ENCODE results near the gene P2RY6. TPM values are rescaled to one million over a fixed set of nuclear protein-coding genes. Genes with fewer than 3 reads are reported as not detected.

P2RY6 gene
- total RNA-seq, 1 donor from 2014 or later: not detected

DNA sequence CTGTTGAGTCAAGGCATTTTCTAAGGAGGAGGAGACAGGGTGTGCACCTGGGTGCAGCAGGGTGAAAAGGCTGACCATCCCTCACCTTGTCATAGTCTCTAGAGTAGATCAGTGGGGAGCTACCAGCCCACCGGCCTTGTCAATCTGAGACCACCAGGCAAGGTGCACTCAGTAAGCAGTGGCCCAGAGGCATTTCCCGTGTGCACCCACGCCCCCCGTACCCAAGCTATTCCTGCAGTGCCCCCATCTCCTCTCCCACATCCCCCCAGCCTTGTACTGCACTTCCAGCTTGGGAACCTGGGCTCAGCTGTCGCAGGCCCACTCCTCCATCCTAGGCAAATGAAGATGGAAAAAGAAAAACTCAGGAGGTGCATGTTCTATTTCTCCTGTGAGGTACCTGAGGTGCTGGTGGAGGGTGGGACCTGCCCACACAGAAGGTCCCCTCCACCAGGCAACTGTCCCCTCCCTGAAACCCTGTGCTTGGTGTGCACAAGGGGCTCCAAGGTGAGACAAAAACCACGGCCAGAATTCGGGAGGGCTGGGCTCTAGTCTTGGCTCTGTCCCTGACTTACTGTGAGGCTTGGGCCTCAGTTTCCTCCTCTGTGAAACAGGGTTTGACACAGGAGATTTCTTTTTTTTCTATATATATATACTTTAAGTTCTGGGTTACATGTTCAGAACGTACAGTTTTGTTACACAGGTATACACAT is 45.7 kb upstream of the P2RY6 start:
- Mint-ChIP-seq H3K4me1 (ENCODE audit: unreplicated experiment) (no peaks in the 10 kb centered on the region), H3K27ac (ENCODE audit: unreplicated experiment) (no peak overlapping the region), H3K9me3 (ENCODE audit: unreplicated experiment) (no peaks in the 10 kb centered on the region), H3K27me3 (ENCODE audit: unreplicated experiment) (peaks cover 7% of the 10 kb centered on the region), H3K4me3 (ENCODE audit: unreplicated experiment) (no peak overlapping the region), H3K36me3 (ENCODE audit: unreplicated experiment) (no peaks in the 10 kb centered on the region)
- DNase-seq (ENCODE audit: extremely low spot score, unreplicated experiment): no peak
- TF ChIP-seq CTCF (IDR thresholded peaks at IDR 0.05): no peak

- Mint-ChIP-seq H3K4me3 (ENCODE audit: unreplicated experiment) (no peak overlapping the region), H3K27ac (ENCODE audit: unreplicated experiment) (no peak overlapping the region), H3K27me3 (ENCODE audit: unreplicated experiment) (peaks cover 4% of the 10 kb centered on the region), H3K4me1 (ENCODE audit: unreplicated experiment) (no peaks in the 10 kb centered on the region), H3K9me3 (ENCODE audit: unreplicated experiment) (no peaks in the 10 kb centered on the region), H3K36me3 (ENCODE audit: unreplicated experiment) (no peaks in the 10 kb centered on the region)
- TF ChIP-seq CTCF (IDR thresholded peaks at IDR 0.05): no peak
- DNase-seq (ENCODE audit: extremely low spot score, unreplicated experiment): no peak
Observed at GRCh38 chr11:73227571-73228211, 44.4 kb upstream of the P2RY6 start.

DNA sequence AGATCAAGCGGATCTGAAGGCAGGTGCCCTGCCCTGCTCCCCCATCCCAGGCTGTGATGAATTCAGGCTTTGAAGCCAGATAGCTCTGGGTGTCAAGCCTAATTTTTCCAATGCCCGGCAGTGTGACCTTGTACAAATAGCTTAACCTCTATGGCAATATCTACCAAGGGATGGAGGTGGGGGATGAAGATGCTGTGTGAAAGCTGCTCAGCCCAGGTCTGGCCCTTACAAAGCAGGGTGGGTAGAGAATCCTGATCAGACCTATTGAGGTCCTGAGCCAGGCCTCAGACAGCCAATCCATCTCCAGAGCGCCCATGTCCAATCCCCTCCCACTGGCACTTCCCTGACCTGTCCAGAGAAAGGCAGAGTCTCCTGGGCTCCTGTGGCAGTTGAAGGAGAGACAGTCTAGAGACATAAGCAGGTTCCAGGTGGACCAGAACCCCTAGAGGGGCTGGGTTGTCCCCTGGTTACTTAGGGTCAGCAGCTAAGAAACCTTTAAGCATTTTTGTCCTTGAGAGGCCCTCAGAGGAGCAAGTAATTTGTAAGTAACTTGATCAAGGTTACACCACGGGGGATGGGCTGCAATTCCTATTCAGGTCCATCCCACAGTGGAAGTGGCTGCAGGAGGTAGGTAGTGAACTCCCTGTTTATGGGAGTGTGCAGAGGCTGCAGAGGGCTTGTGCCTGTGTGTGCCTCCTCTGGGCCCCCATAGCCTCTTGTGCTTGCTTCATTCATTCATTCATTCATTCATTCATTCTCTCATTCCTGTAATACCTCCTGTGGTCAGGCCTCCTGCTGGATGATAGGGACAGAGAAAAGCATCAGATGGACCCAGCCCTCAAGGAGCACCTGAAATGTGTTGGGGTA is 43.6 kb upstream of the P2RY6 start:
- Mint-ChIP-seq H3K4me3 (ENCODE audit: unreplicated experiment) (no peak overlapping the region), H3K27ac (ENCODE audit: unreplicated experiment) (no peak overlapping the region), H3K9me3 (ENCODE audit: unreplicated experiment) (no peaks in the 10 kb centered on the region), H3K36me3 (ENCODE audit: unreplicated experiment) (no peaks in the 10 kb centered on the region), H3K4me1 (ENCODE audit: unreplicated experiment) (no peaks in the 10 kb centered on the region), H3K27me3 (ENCODE audit: unreplicated experiment) (peaks cover under 1% of the 10 kb centered on the region)
- no peak for DNase-seq (ENCODE audit: extremely low spot score, unreplicated experiment)
- no peak for TF ChIP-seq CTCF (IDR thresholded peaks at IDR 0.05)

DNA sequence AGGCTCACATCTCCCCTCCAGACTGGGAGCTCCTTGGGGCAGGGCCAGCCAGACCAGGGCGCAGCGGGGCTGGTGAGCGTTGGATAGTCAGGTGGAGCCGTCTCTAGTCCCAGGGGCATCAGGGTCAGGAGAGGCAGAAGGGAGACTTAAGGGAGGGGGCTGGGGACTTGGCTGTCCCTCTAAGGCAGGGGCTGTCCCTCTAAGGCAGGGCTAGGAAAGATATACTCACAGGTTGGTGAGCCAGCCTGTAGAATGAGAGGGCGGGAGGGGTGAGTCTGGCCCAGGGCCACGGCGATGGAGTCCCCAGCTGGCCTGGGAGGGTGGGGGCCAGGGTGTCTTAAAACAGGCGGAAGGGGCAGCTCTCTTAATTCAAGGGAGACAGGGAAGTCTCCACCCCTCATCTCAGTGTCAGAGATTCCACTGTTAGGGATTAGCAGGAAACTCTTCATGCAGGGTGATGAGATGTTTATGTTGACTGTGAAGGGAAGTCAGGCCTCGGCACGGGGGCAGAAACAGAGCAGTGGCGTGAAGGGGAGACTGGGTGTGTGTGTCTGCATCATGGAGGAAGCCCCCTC is 42.7 kb upstream of the P2RY6 start:
- no peak for DNase-seq (ENCODE audit: extremely low spot score, unreplicated experiment)
- TF ChIP-seq CTCF (IDR thresholded peaks at IDR 0.05): no peak
- no peaks in the 10 kb centered on the region for H3K27me3 Mint-ChIP-seq (ENCODE audit: unreplicated experiment)
- H3K4me3 Mint-ChIP-seq (ENCODE audit: unreplicated experiment): no peak overlapping the region
- no peaks in the 10 kb centered on the region for H3K36me3 Mint-ChIP-seq (ENCODE audit: unreplicated experiment)
- peak overlapping the region; percentile 23 for H3K27ac Mint-ChIP-seq (ENCODE audit: unreplicated experiment)
- no peaks in the 10 kb centered on the region for H3K4me1 Mint-ChIP-seq (ENCODE audit: unreplicated experiment)
- H3K9me3 Mint-ChIP-seq (ENCODE audit: unreplicated experiment): no peaks in the 10 kb centered on the region

All from osteocyte (in vitro differentiated cells).